Activated T-helper 1 cell treated with Interleukin-2 at 50 U/mL for 16 hours (primary cell): Measurements from ENCODE around the gene TGFBR3L.
"Not testable (repeated sequence)": the region's sequence is repeated elsewhere in the genome, so short reads cannot be mapped to it uniquely, and the experiment has no call there.

ENCODE experiments used
- DNase-seq: peaks from one replicate; pipeline ENCODE4 v3.0.0-alpha.2; 2020; ENCODE audit warnings: low read depth

Gene TGFBR3L

GRCh38 chr19:7917267-7918061 lies 2.8 kb downstream of the TGFBR3L start:
- peak; percentile 39 for DNase-seq

- DNase-seq: not testable (repeated sequence)
Measured at GRCh38 chr19:7918062-7918614, 3.5 kb downstream of the TGFBR3L start.

GRCh38 chr19:7918615-7919421 lies 4.2 kb downstream of the TGFBR3L start:
- DNase-seq: no peak

DNA sequence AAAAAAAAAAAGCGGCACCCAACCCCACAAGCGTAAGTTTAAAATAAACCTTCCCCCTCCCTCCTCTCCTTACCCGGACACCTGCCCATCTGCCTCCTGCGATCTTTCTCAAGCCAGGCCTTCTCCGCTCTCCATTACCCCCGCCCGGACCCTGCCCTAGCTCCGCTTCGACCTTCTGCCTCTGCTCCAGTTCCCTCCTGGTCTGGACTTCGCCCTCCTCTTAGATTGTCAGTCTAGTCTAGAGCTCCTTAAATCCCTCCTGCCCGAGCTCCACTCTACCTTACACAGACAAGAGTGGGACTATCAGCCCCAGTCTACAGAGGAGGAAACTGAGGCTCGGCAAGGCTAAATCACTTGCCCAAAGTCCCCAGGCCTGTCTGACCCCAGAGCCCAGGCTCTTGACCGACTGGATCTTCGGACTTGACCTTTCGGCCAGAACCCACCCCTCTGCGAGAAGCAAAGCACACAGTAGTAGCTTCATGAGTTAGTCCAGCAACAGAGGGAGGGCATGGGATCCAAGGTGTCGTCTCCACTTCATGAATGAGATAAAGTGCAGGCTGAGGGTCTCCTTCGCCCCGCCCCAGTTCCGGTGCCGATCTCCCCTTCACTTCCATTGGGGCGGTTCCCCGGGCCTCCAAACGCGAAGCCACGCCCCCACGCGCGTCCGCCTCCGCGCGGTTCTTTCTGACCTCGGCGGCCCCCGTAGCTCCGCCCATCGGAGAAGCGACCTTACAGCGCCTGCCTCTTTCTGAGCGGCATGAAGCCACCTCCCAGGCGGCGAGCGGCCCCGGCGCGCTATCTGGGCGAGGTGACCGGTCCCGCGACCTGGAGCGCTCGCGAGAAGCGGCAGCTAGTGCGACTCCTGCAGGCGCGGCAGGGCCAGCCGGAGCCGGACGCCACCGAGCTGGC lies 5.2 kb downstream of the TGFBR3L start, which contains the start of gene SNAPC2:
TSS of gene SNAPC2 (plus strand) at position 729 of the 909 bp plus-strand sequence. CDS start at position 758, 29 bp downstream.
- peak; percentile 91 for DNase-seq

DNA sequence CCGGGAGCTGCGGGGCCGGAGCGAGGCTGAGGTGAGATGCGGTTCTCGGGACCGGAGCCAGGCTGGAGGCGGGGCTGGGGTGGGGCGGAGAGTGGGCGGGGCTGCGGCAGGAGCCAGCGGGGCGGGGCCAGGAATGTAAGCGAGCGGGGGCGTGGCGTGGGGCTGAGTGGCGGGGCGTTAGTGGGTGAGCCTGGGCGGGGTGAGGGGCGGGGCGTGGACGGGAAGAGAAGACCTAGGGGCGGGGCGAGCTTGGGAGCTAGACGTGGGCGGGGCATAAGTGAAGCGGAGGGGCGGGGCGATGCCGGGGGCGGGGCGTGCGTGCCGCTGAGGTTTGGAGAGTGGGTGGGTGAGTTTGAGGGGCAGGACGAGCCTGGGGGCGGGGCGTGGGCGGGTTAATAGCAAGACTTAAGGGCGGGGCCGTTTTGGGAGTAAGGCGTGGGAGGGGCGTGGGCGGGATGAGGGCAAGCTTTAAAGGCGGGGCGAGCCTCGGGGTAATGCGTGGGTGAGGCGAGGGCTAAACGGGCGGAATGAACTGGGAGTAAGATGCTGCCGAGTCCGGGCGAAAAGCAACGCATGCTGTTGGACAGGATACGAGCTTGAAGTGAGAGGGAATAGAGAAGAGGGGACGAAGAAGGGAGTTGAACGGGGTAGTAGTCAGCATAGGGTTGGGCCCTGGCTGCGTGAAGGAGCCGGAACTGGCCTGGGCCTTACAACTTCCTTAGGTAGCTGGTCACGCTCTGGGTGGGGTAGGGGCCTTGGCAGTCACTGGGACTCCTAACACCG lies 6.1 kb downstream of the TGFBR3L start:
- peak; percentile 99 for DNase-seq

- no peak for DNase-seq
Measured at GRCh38 chr19:7921302-7921966, 6.8 kb downstream of the TGFBR3L start.

GRCh38 chr19:7921967-7922835 lies 7.6 kb downstream of the TGFBR3L start:
- DNase-seq: no peak

GRCh38 chr19:7922836-7923195 lies 8.2 kb downstream of the TGFBR3L start:
- DNase-seq: no peak

DNA sequence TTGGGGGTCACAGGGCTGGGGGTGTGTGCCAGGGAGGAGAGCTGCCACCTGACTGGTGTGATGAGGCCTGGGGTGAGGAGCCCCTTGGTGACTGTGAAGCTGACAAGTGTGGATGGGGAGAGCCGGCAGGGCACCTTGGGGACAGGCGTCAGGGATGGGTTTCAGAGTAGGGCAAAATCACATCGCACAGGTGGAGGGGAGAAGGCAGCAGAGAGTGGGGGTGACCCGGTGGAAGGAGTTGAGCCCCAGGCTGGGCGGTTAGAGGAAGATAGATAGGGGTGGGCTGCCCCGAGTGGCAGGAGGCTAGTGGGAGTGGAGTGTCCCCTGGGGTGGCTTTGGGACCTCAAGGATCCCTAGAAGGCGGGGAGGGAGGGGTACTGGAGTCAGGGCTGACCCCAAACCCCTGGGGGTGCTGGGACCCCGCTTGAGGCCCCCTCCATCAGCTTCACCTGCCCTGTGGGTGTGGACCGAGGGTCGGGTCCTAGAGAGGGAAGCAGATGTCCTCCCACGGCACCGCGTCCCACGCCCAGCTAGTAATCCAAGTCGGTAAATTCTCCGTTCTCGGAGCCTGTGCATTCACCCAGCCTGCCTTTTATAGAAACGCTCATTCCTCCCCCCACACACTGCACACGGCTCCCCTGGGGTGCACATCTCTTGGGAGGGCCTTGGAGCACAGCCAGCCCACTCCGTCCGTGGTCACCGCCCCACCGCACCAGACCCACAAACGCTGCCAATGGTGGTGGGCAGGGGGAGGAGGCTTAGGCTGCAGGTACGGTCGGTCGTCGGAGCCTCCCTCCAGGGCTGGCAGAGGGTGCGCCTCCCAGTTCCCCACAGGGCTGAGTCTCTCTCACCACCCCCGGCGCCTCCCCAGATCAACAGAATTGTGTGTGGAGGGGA lies 8.9 kb downstream of the TGFBR3L start:
- DNase-seq: no peak

- DNase-seq: no peak
Measured at GRCh38 chr19:7924241-7924640, 9.6 kb downstream of the TGFBR3L start.

GRCh38 chr19:7924651-7925170 lies 10.1 kb downstream of the TGFBR3L start:
- DNase-seq: no peak

DNA sequence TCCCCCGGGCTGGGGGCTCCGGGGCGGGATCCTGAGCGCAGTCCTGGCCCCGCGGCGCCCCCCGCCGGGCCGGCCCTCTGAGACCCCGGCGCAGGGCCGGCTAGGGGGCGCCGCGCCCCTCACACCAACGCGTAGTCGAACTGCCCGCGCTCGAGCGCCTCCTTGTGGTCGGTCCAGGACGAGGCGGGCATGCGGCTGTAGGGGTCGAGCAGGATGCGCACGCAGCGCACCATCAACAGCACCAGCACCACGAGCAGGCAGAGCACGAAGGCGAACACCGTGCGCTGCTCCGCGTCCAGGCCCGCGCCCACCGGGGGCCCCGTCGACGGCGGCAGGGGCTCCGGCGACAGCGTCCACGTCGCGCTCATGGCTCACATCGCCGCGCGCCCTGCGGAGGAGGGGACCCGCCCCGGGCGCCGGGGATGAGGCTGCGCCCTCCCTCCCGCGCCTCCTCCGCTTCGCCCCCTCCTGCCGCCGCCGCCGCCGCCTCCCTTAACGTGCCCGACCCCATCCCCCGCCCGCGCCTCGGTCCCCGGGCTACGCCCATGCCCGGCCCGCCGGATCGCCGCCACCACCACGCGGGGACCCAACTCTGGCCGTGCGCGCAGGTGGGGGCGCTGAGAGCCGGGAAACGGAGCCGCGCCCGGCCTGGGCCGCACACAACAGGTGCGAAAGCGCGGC lies 10.7 kb downstream of the TGFBR3L start:
- peak; percentile 58 for DNase-seq

DNA sequence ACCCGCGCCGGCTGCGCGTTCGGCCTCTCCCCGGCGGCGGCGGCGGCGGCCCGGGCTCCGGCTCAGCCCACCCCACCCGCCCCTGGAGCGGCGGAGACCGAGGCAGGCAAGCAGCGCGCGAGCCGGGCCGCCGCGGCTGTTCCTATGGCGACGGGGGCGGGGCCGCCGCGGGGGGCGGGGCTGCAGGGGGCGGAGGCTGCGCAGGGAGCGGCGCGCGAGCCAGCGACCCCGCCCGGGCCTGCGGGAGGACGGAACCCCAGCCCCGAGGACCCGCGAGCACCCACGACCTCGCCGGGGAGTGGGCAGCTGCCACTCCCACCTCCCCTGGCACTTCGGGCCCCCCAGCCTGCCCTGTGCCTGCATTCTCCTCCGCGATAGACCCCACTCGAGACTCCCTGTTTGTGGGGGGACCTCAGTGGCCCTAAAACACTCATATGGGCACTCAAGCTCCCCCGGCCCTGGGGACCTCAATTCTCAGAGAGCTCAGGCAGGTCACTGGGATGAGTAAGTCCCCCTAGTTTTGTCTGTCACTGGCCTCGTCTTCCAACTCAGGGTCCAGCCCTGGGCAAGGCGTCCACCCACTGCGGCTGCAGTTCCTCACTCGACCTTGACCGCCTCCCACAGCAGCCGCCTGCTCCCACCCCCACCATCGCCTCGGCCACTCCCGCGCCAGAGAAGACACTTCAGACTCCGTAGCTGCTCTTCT lies 11.5 kb downstream of the TGFBR3L start, which contains the start of gene CTXN1:
TSS of gene CTXN1 (minus strand) at position 115 of the 706 bp plus-strand sequence. CDS start 597 bp downstream, outside the sequence.
- DNase-seq: peak; percentile 73

DNA sequence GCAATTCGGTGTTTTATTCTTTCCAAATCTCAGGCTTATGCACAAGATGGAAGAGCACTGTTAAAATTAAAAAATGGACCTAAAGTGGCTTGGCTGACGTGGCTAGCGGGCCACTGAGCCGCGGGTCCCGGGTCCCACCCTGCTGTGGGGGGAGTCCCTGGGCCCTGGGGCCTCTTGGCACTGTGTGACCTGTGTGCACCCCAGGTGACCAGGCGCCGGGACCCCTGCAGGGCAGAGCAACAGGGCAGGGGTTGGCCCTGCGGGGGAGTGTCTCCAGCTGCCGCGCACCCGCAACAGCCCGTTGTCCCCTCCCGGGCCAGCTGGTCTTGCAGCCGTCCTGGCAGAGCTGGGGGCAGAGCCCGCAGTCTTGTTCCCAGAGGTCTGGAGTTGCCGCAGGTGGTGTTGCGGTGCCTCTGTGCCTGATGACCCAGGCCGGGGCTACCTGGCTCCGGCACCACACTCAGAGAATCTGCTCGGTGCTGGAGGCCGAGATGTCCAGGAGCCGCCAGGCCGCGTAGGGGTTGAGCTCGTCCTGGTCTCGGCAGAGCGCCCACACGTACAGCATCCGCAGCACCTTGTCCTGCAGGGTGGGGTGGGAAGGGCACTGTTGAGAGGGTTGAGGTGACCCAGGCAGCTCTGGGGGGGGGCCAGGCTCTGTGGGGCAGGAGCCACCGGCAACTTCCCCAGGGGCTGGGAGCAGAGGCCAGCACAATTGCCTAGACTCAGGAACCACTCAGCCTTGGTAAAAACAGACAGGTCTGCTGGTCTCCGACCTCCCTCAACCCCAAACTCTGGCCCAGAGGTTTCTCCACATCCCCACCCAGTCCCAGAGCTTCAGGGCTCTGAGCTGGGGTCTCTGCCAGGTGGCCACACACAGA lies 12.3 kb downstream of the TGFBR3L start:
- DNase-seq: no peak

DNA sequence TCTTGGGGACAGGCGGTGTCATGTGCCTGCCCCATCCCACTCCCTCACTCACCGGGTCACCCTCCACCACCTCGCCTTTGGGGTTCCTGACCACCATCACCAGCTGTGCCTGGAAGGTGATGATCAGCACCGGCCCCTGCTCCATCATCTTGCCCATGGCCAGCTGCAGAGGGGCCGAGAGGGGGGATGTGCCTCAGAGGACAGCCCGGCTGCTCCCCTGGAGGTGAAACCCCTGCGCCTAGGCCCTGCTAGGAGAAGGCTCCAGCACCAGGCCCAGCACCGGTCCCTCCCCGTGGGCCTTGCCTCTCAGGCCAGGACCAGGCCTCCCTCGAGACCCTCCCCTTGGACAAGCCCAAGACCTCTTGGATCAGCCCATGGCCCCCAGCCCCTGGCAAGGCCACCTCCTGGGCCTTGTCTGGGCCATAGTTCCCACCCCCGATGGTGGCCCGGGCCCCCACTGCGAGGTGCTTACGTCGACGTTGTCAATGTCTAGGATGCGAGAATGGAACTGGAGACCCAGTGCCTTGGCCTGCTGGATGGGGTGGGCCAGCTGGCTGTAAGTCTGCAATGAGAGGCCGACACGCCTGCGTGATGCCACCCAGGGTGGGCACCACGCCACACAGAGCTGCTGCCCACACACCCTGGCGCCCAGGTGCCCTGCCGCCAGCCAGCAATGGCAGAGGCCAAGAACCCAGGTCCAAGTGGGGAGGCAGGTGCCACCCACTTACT lies 13.1 kb downstream of the TGFBR3L start:
- DNase-seq: no peak
